ENCODE results near the gene NUP214. TPM values are rescaled to one million over a fixed set of nuclear protein-coding genes. Genes with fewer than 3 reads are reported as not detected.
A peak's percentile ranks its signal among the peaks of the same experiment; 100 is the strongest.

Gene NUP214
- polyA plus RNA-seq, 6 donors from 2014 or later: 8.8 to 27.6 (median 18.3) TPM

DNA sequence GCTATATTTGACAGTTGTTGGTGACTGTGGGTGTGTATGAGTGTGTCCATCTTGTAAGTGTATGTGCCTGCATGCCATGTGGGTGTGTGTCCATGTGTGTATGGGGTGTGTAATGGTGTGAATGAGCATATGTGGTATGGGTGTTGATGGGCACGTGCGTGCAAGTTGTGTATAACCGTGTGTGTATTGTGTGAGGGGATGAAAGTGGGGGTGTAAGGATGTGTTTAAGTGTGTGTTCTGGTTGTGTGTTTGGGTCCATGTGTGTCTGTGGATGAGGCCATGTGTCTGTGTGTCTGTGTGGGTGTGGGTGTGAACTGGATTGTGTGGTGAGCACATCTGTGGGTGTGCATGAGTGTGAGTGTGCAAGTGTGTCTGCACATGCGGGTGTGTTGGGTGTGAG, 156.8 kb downstream of the NUP214 start:
- H3K36me3 Mint-ChIP-seq: no peaks in the 10 kb centered on the region
- peak overlapping the region in 2 of 6 donors; percentile 1 to 69 for H3K27ac Mint-ChIP-seq
- peaks cover 12 to 31% (median 21%) of the 10 kb centered on the region in 3 donors for H3K4me1 Mint-ChIP-seq
- H3K9me3 Mint-ChIP-seq: no peaks in the 10 kb centered on the region
- DNase-seq (no peak), ATAC-seq (ENCODE audit: low read depth in 2 of 2) (no peak)
- H3K27me3 Mint-ChIP-seq: peaks cover 6 to 17% (median 13%) of the 10 kb centered on the region in 3 donors
- peak overlapping the region in 7 of 8 donors; percentile 5 to 66 (median 23) for H3K4me3 Mint-ChIP-seq

DNA sequence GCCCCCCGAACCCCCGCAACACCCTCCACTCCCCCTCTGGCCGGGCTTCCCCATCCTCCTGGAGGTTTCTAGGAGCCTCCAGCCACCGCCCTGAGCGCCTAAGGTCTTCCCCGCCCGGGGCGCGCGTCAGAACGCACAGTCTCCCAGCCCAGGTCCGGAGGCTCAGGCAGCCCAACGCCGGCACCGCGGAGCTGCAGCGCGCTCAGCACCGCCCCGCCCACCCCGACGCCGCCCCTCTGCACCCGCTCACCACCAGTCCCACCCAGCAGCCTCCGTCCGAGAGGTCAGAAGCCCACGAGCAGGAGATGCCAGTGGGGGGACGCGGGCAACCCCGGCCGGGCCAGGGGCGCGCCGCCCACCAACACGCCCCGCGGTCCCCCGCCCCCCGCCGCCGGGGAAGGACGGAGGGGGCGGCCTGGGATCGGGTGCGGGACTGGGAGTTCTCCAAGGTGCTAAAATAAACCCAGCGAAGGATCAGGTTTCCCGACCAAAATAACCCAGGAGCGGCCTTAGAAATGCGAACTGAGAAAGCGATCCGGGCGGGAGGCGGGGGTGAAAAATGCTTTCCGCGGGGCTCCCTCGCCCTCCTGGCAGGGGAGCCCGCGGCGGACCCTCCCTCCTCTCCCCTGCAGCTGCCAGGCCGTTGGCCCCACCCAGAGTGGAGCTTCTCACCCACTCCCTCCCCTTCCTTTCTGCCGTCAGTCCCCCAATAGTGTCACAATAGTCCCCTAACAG, 157.5 kb downstream of the NUP214 start:
- Mint-ChIP-seq H3K4me1 (peaks cover 12 to 31% (median 21%) of the 10 kb centered on the region in 3 donors), H3K4me3 (peak overlapping the region in 7 of 8 donors; percentile 28 to 75 (median 57)), H3K36me3 (no peaks in the 10 kb centered on the region), H3K9me3 (no peaks in the 10 kb centered on the region), H3K27me3 (peaks cover 6 to 17% (median 13%) of the 10 kb centered on the region in 3 donors), H3K27ac (peak overlapping the region in 1 of 6 donors; percentile 58)
- no peak for DNase-seq
- ATAC-seq (ENCODE audit: low read depth in 2 of 2): no peak

Other genes with a start within 250 kb of the NUP214 start
- gene QRFP, start 228.8 kb upstream of the NUP214 start, polyA plus RNA-seq (ENCODE audit: low read depth in 6 of 6): under 1 TPM in 2 of 6 donors, not detected in 4; 0.42 to 0.75 TPM
- gene FIBCD1, start 186.3 kb upstream of the NUP214 start, polyA plus RNA-seq (ENCODE audit: low read depth in 6 of 6): not detected
- gene LAMC3, start 116.4 kb upstream of the NUP214 start, polyA plus RNA-seq (ENCODE audit: low read depth in 6 of 6): under 1 TPM in 1 of 6 donors, not detected in 5; 0.17 TPM
- gene AIF1L, start 29.1 kb upstream of the NUP214 start, polyA plus RNA-seq (ENCODE audit: low read depth in 6 of 6): not detected
- gene FAM78A, start 150.9 kb downstream of the NUP214 start, polyA plus RNA-seq (ENCODE audit: low read depth in 6 of 6): 10 to 100 TPM in 4 of 6 donors, 1 to 10 TPM in 2; 5.2 to 18.3 (median 11.6) TPM
- 1 to 10 TPM in 3 of 6 donors, under 1 TPM in 2, not detected in 1; 0.78 to 2.0 (median 1.2) TPM for gene PLPP7, start 164.1 kb downstream of the NUP214 start, polyA plus RNA-seq (ENCODE audit: low read depth in 6 of 6)